Stimulated activated CD4-positive, alpha-beta T cell treated with anti-CD3 and anti-CD28 coated beads, Interleukin-1b, Interleukin-23, amount 100 ng/mL, for 24 hours (primary cell): ENCODE results near the gene FGF18.
"Not testable (repeated sequence)": the region's sequence is repeated elsewhere in the genome, so short reads cannot be mapped to it uniquely, and the experiment has no call there.

Experiments
- DNase-seq, 4 experiments: peaks; one replicate each; pipeline ENCODE4 v3.0.0-alpha.2; 2020; ENCODE audit warnings: low read depth in 4 of 4, low spot score in 1 of 4

FGF18 gene

DNA sequence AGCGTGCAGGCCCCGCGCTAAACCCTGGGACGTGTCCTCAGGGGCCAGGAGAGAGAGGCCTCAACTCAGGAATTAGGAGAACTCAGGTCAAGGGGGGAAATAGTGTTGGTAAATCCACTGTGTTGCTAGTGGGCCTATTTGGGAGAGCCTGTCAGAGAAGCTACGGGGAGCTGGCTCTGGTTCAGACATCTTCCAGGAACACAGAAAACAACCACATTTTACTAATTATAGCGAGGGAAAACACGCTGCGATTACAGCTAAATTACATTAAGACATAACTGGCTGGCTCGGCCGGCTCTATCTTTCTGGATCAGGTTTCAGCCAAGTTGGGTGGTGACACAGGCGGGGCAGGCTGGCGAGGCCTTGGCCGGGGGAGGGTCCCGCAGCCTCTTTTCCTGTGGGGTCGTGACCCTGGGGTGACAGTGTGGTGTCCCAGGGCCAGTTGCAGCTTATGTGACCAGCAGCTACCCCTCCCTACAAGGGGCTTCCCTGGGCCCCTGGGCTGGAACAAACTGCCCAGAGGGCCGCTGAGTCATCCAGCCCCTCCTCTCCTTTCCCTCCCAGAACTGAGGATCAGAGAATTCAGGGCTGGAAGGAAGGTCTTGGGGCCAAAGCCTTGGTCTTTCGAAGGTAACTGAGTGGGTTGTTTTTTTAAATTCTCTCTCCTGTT lies 75.1 kb downstream of the FGF18 start:
- no peak for DNase-seq

- DNase-seq, result no peak
Measured at GRCh38 chr5:171495122-171495700, 75.8 kb downstream of the FGF18 start.

DNA sequence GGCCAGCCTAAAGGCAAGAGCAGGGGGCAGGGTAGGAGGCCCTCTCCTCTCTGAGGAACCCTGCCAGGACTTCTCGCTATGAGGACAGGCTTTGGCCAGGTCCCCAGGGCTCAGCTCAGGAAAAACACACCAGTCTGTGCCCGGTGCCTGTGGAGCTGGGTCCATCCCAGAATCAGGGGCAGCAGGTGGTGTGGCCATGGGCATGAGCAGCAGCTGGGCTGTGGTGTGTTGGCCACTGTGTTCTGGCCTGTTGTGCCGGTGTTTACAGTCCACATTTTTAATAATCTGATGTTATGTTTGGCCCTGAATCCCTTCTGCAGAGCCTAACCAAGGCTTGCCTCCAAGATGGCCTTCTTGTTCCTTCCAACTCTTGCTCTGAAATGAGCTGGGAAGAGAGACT lies 77.0 kb downstream of the FGF18 start:
- no peak for DNase-seq

- not testable (repeated sequence) for DNase-seq
Measured at GRCh38 chr5:171497494-171497893, 78.0 kb downstream of the FGF18 start.

DNA sequence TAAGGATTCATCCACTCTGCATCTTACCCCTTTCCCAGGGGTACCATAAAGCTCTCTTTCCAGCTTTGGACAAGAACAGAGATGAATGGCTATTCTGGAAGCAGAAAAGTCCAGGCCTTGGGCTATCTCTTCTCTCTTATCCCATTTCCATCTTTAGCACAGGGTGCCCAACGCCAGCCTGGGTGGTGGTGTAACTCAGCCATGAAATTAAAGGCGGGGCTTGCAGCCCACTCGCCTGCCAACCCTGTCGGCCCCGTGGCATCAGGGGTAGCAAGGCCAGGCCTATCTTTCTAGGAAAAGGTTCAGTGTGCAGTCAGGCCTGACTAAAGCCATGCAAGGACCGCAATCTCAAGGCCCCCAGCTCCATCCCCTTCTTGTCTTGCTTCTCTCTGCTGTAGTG lies 78.7 kb downstream of the FGF18 start:
- DNase-seq, result no peak

- no peak for DNase-seq
Measured at GRCh38 chr5:171499611-171500010, 80.2 kb downstream of the FGF18 start.

- no peak for DNase-seq
Measured at GRCh38 chr5:171505473-171506043, 86.1 kb downstream of the FGF18 start.

GRCh38 chr5:171506951-171507350 lies 87.5 kb downstream of the FGF18 start:
- DNase-seq, result no peak
